WTC11 (cell line): Measurements from ENCODE around the gene MRPS18A. TPM values are rescaled to one million over a fixed set of nuclear protein-coding genes. Genes with fewer than 3 reads are reported as not detected.
A peak's percentile ranks its signal among the peaks of the same experiment; 100 is the strongest.

Experiments used
- ATAC-seq: fragments of 200-7000 bp; cut with Tn5 transposase; 2 replicates; pipeline ENCODE4 v1.10.0; 2021; ENCODE audit warnings: mild to moderate bottlenecking, moderate library complexity
- CTCF ChIA-PET: fragments of 300-600 bp; sonication (Branson Sonifier 250); formaldehyde crosslinking; loops from one replicate; lab custom pipeline; 2021; ENCODE audit warnings: antibody characterized with exemption; lab: Charles Lee
- POLR2A ChIA-PET: fragments of 350-600 bp; sonication (Branson Sonifier 250); formaldehyde crosslinking; loops from one replicate; lab custom pipeline; 2021; ENCODE audit warnings: antibody characterized with exemption; lab: Charles Lee
- DNase-seq: peaks from one replicate; pipeline ENCODE4 v3.0.0; 2021; ENCODE audit warnings: low spot score
- H3K27ac Mint-ChIP-seq: 2 replicates; pipeline ENCODE4 v1.8.0; 2021; ENCODE audit warnings: mixed read lengths
- H3K27me3 Mint-ChIP-seq: 2 replicates; pipeline ENCODE4 v1.8.0; 2021; ENCODE audit warnings: low read depth, mild to moderate bottlenecking, moderate library complexity, mixed read lengths
- H3K36me3 Mint-ChIP-seq: 2 replicates; pipeline ENCODE4 v1.8.0; 2021; ENCODE audit warnings: mixed read lengths
- H3K4me1 Mint-ChIP-seq: 2 replicates; pipeline ENCODE4 v1.8.0; 2022; ENCODE audit warnings: mixed read lengths
- H3K4me3 Mint-ChIP-seq: 2 replicates; pipeline ENCODE4 v1.8.0; 2021; ENCODE audit warnings: mild to moderate bottlenecking, moderate library complexity, mixed read lengths
- H3K9me3 Mint-ChIP-seq: 2 replicates; pipeline ENCODE4 v1.8.0; 2021; ENCODE audit warnings: mixed read lengths
- ATF1 ChIP-seq: sonication (generic); formaldehyde crosslinking; IDR thresholded peaks from 2 replicates; pipeline ENCODE4 v1.8.1; 2023; ENCODE audit warnings: mild to moderate bottlenecking, moderate library complexity, missing genetic modification reagents
- CBFB ChIP-seq: sonication (generic); formaldehyde crosslinking; IDR thresholded peaks from 2 replicates; pipeline ENCODE4 v1.8.1; 2022; ENCODE audit warnings: mild to moderate bottlenecking, low read depth, missing genetic modification reagents
- CREB1 ChIP-seq: sonication (generic); formaldehyde crosslinking; IDR thresholded peaks from 2 replicates; pipeline ENCODE4 v1.8.0; 2023; ENCODE audit warnings: mild to moderate bottlenecking, missing genetic modification reagents
- CREM ChIP-seq: sonication (generic); formaldehyde crosslinking; IDR thresholded peaks from 2 replicates; pipeline ENCODE4 v1.8.1; 2022; ENCODE audit warnings: mild to moderate bottlenecking, missing genetic modification reagents, moderate library complexity
- ELF4 ChIP-seq: sonication (generic); formaldehyde crosslinking; IDR thresholded peaks from 2 replicates; pipeline ENCODE4 v1.8.1; 2022; ENCODE audit warnings: low read depth, mild to moderate bottlenecking, moderate library complexity, missing genetic modification reagents
- EMX1 ChIP-seq: fragments of 250-450 bp; sonication (Bioruptor Pico); IDR thresholded peaks from 2 replicates; pipeline ENCODE4 v1.8.0; 2021; ENCODE audit warnings: mild to moderate bottlenecking
- ERG ChIP-seq: fragments of 250-450 bp; sonication (Bioruptor Pico); IDR thresholded peaks from 2 replicates; pipeline ENCODE4 v1.8.0; 2021; ENCODE audit warnings: mild to moderate bottlenecking
- FOXK1 ChIP-seq: sonication (generic); formaldehyde crosslinking; IDR thresholded peaks from 2 replicates; pipeline ENCODE4 v1.8.0; 2022; ENCODE audit warnings: mild to moderate bottlenecking, moderate library complexity, missing genetic modification reagents
- GABPB1 ChIP-seq: sonication (generic); formaldehyde crosslinking; IDR thresholded peaks from 2 replicates; pipeline ENCODE4 v1.8.1; 2023; ENCODE audit warnings: mild to moderate bottlenecking, missing genetic modification reagents
- HMGXB4 ChIP-seq: sonication (generic); formaldehyde crosslinking; IDR thresholded peaks from 2 replicates; pipeline ENCODE4 v1.8.1; 2023; ENCODE audit warnings: mild to moderate bottlenecking, moderate library complexity, missing genetic modification reagents
- JUN ChIP-seq: sonication (generic); formaldehyde crosslinking; IDR thresholded peaks from 2 replicates; pipeline ENCODE4 v1.8.0; 2023; ENCODE audit warnings: mild to moderate bottlenecking, missing genetic modification reagents
- NFE2L1 ChIP-seq: sonication (generic); formaldehyde crosslinking; IDR thresholded peaks from 2 replicates; pipeline ENCODE4 v1.8.1; 2023; ENCODE audit warnings: missing genetic modification reagents
- NR1H2 ChIP-seq: sonication (generic); formaldehyde crosslinking; IDR thresholded peaks from 2 replicates; pipeline ENCODE4 v1.9.0; 2021; ENCODE audit warnings: mild to moderate bottlenecking, moderate library complexity, missing genetic modification reagents
- NR3C1 ChIP-seq: sonication (generic); formaldehyde crosslinking; conservative IDR thresholded peaks from 2 replicates; pipeline ENCODE4 v1.8.1; 2023; ENCODE audit warnings: low read depth, mild to moderate bottlenecking, missing genetic modification reagents
- PRDM15 ChIP-seq: sonication (generic); formaldehyde crosslinking; IDR thresholded peaks from 2 replicates; pipeline ENCODE4 v1.8.0; 2022; ENCODE audit warnings: missing genetic modification reagents
- PRRX2 ChIP-seq: fragments of 250-450 bp; sonication (Bioruptor Pico); IDR thresholded peaks from 2 replicates; pipeline ENCODE4 v1.8.0; 2021; ENCODE audit warnings: mild to moderate bottlenecking
- RELA ChIP-seq: sonication (generic); formaldehyde crosslinking; IDR thresholded peaks from 2 replicates; pipeline ENCODE4 v1.8.1; 2022; ENCODE audit warnings: missing genetic modification reagents, mild to moderate bottlenecking, borderline replicate concordance
- SP1 ChIP-seq: sonication (generic); formaldehyde crosslinking; conservative IDR thresholded peaks from 2 replicates; pipeline ENCODE4 v1.8.1; 2022; ENCODE audit warnings: missing genetic modification reagents
- TEAD4 ChIP-seq: sonication (generic); formaldehyde crosslinking; IDR thresholded peaks from 2 replicates; pipeline ENCODE4 v1.8.0; 2022; ENCODE audit warnings: mild to moderate bottlenecking, missing genetic modification reagents
- TP53 ChIP-seq: sonication (generic); formaldehyde crosslinking; IDR thresholded peaks from 2 replicates; pipeline ENCODE4 v1.8.1; 2023; ENCODE audit warnings: mild to moderate bottlenecking, missing genetic modification reagents
- ZMAT4 ChIP-seq: fragments of 250-450 bp; sonication (Bioruptor Pico); IDR thresholded peaks from 2 replicates; pipeline ENCODE4 v1.9.0; 2021; ENCODE audit warnings: mild to moderate bottlenecking
- ZNF121 ChIP-seq: sonication (generic); formaldehyde crosslinking; IDR thresholded peaks from 2 replicates; pipeline ENCODE4 v1.8.0; 2023; ENCODE audit warnings: missing genetic modification reagents
- ZNF219 ChIP-seq: sonication (generic); formaldehyde crosslinking; IDR thresholded peaks from 2 replicates; pipeline ENCODE4 v1.8.0; 2023; ENCODE audit warnings: missing genetic modification reagents, mild to moderate bottlenecking, borderline replicate concordance
- ZNF232 ChIP-seq: sonication (generic); formaldehyde crosslinking; IDR thresholded peaks from 2 replicates; pipeline ENCODE4 v1.8.0; 2022; ENCODE audit warnings: mild to moderate bottlenecking, missing genetic modification reagents
- ZNF317 ChIP-seq: sonication (generic); formaldehyde crosslinking; IDR thresholded peaks from 2 replicates; pipeline ENCODE4 v1.8.1; 2023; ENCODE audit warnings: low read depth, mild to moderate bottlenecking, moderate library complexity, missing genetic modification reagents, borderline replicate concordance
- total RNA-seq: library from RNA; stranded (reverse); gene quantifications from 3 replicates; pipeline ENCODE4 v1.2.3, GENCODE V29; 2021

Gene MRPS18A
- total RNA-seq, 1 experiment from 2014 or later, result 61.6 TPM

- ATAC-seq (peak; percentile 85), DNase-seq (peak; percentile 99)
- ChIA-PET CTCF (interaction anchor here (0.8 to 2.3 kb wide), 14 partner anchors 16 to 628 kb away, joined by 3 to 16 read pairs (median 4); partner anchors contain the start of genes RSPH9, SLC35B2 and VEGFA), POLR2A (interaction anchor here (0.6 to 2.5 kb wide), 11 partner anchors 16 to 618 kb away, joined by 3 to 32 read pairs (median 3); partner anchors contain the start of genes HSP90AB1, RSPH9 and VEGFA)
- TF ChIP-seq HMGXB4 (CRISPR knock-in tag) (no peak), EMX1 (CRISPR knock-in tag) (no peak), PRDM15 (CRISPR knock-in tag) (no peak), FOXK1 (0 out of 2 replicates have a peak, but pooled peaks have one; percentile 48), RELA (CRISPR knock-in tag) (no peak), TP53 (CRISPR knock-in tag) (no peak), PRRX2 (CRISPR knock-in tag) (no peak), ATF1 (no peak), TEAD4 (CRISPR knock-in tag) (no peak), ZNF121 (CRISPR knock-in tag) (no peak), CREB1 (CRISPR knock-in tag) (no peak), CREM (CRISPR knock-in tag) (0 out of 2 replicates have a peak, but pooled peaks have one; percentile 31), GABPB1 (CRISPR knock-in tag) (peak; percentile 33), ZNF317 (CRISPR knock-in tag) (no peak), NR3C1 (CRISPR knock-in tag) (no peak), ZNF232 (CRISPR knock-in tag) (no peak), CBFB (CRISPR knock-in tag) (no peak), NFE2L1 (CRISPR knock-in tag) (no peak), NR1H2 (CRISPR knock-in tag) (no peak), ZNF219 (CRISPR knock-in tag) (no peak), SP1 (CRISPR knock-in tag) (peak; percentile 94), ELF4 (no peak), ZMAT4 (no peak), JUN (no peak), ERG (CRISPR knock-in tag) (no peak)
- H3K4me1 Mint-ChIP-seq, result peaks cover 17% of the 10 kb centered on the region
- H3K9me3 Mint-ChIP-seq, result no peaks in the 10 kb centered on the region
- H3K27me3 Mint-ChIP-seq, result no peaks in the 10 kb centered on the region
- H3K4me3 Mint-ChIP-seq, result peak within 1 kb of the TSS; percentile 98
- H3K27ac Mint-ChIP-seq, result peak within 1 kb of the TSS; percentile 100
- peaks cover 26% of the 10 kb centered on the region for H3K36me3 Mint-ChIP-seq
Observed at GRCh38 chr6:43629104-43629504, 58.5 kb downstream of the MRPS18A start, which contains the start of gene GTPBP2. Gene GTPBP2, minus strand, starts transcription at chr6:43629264. Its CDS starts 102 bp downstream, at chr6:43629162.
